H1 (cell line): ENCODE data around the gene KCNK2. TPM values are rescaled to one million over a fixed set of nuclear protein-coding genes. Genes with fewer than 3 reads are reported as not detected.

ENCODE experiments used
- CTCF ChIA-PET: fragments of 300-600 bp; sonication (Branson Sonifier 250); formaldehyde crosslinking; loops from one replicate; lab custom pipeline; 2021; ENCODE audit not compliant: partially characterized antibody; lab: Charles Lee
- POLR2A ChIA-PET: fragments of 300-600 bp; sonication (Branson Sonifier 250); formaldehyde crosslinking; loops from one replicate; lab custom pipeline; 2021; ENCODE audit warnings: inconsistent platforms; ENCODE audit not compliant: partially characterized antibody; lab: Charles Lee
- DNase-seq, 2 experiments: peaks; one replicate each; pipeline versions ENCODE4 v3.0.0 to v3.0.0-alpha.2; 2010 to 2022; ENCODE audit warnings: low spot score in 2 of 2, low read depth in 1 of 2, mixed read lengths in 1 of 2
- FAIRE-seq: peaks from 2 replicates; lab custom pipeline; 2011; peaks lifted over from hg19 to GRCh38; lab: Jason Lieb, UNC
- H2AFZ ChIP-seq: 2 replicates; pipeline ENCODE4 v1.8.1; 2012; ENCODE audit warnings: low read length, inconsistent platforms
- H2AK5ac ChIP-seq: 2 replicates; pipeline ENCODE4 v1.6.1; 2013; ENCODE audit warnings: low read depth, low read length
- H2BK120ac ChIP-seq: replicated peaks from 2 replicates; pipeline ENCODE3; 2013; ENCODE audit warnings: low read depth, low read length, inconsistent platforms
- H2BK12ac ChIP-seq: 2 replicates; pipeline ENCODE4 v1.6.1; 2013; ENCODE audit warnings: low read depth, low read length
- H2BK15ac ChIP-seq: 2 replicates; pipeline ENCODE4 v1.6.1; 2013; ENCODE audit warnings: low read length
- H2BK20ac ChIP-seq: 2 replicates; pipeline ENCODE4 v1.6.1; 2013; ENCODE audit warnings: low read length
- H2BK5ac ChIP-seq: 2 replicates; pipeline ENCODE4 v1.6.1; 2013; ENCODE audit warnings: low read depth, low read length
- H3K14ac ChIP-seq: 2 replicates; pipeline ENCODE4 v1.6.1; 2013; ENCODE audit warnings: inconsistent platforms; ENCODE audit not compliant: insufficient read length
- H3K18ac ChIP-seq: 2 replicates; pipeline ENCODE4 v1.6.1; 2013; ENCODE audit warnings: low read length; ENCODE audit errors: extremely low read depth
- H3K23ac ChIP-seq: 2 replicates; pipeline ENCODE4 v1.6.1; 2013; ENCODE audit warnings: inconsistent platforms; ENCODE audit not compliant: insufficient read length
- H3K23me2 ChIP-seq: 2 replicates; pipeline ENCODE4 v1.6.1; 2013; ENCODE audit warnings: low read depth, low read length
- H3K27ac ChIP-seq: 2 replicates; pipeline ENCODE4 v1.6.1; 2011; ENCODE audit warnings: low read depth, low read length, inconsistent platforms
- H3K27me3 ChIP-seq, 4 experiments: replicated peaks in 1 of 4; 1 replicate in 1 of 4; 2 replicates in 3 of 4; pipeline versions ENCODE4 v1.6.1 to v1.8.1; 2011 to 2013; ENCODE audit warnings: low read length in 3 of 4, mild to moderate bottlenecking in 3 of 4, inconsistent platforms in 2 of 4, mixed read lengths in 2 of 4, moderate library complexity in 1 of 4; ENCODE audit not compliant: control insufficient read depth in 3 of 4, insufficient read depth in 3 of 4; ENCODE audit errors: extremely low read depth in 1 of 4
- H3K36me3 ChIP-seq, 4 experiments: 2 replicates each; pipeline versions ENCODE4 v1.6.1 to v1.8.1; 2011 to 2013; ENCODE audit warnings: mild to moderate bottlenecking in 4 of 4, low read length in 3 of 4, moderate library complexity in 2 of 4, control low read depth in 1 of 4, inconsistent platforms in 1 of 4; ENCODE audit not compliant: insufficient read depth in 4 of 4, control insufficient read depth in 2 of 4
- H3K4ac ChIP-seq: replicated peaks from 2 replicates; pipeline ENCODE3; 2013; ENCODE audit warnings: low read length, low read depth, mixed read lengths, inconsistent platforms; ENCODE audit not compliant: insufficient read length
- H3K4me1 ChIP-seq, 4 experiments: replicated peaks in 1 of 4; 1 replicate in 1 of 4; 2 replicates in 3 of 4; pipeline versions ENCODE4 v1.6.1 to v1.8.1; 2011 to 2013; ENCODE audit warnings: low read length in 3 of 4, inconsistent platforms in 2 of 4, mixed read lengths in 1 of 4; ENCODE audit not compliant: insufficient read depth in 4 of 4, control insufficient read depth in 3 of 4
- H3K4me2 ChIP-seq, 2 experiments: 2 replicates each; pipeline versions ENCODE4 v1.6.1 to v1.8.1; 2011 to 2013; ENCODE audit warnings: low read depth in 2 of 2, low read length in 2 of 2, control low read depth in 1 of 2, inconsistent platforms in 1 of 2, mild to moderate bottlenecking in 1 of 2; ENCODE audit not compliant: insufficient read depth in 1 of 2
- H3K4me3 ChIP-seq, 4 experiments: fragments of 200-600, 300-600 bp in 1 of 4; sonication (generic), shearing (Covaris generic), sonication (Bioruptor Twin) in 1 of 4; 2 replicates each; pipeline versions ENCODE4 v1.5.1 to v1.8.1; 2011 to 2016; ENCODE audit warnings: low read length in 4 of 4, low read depth in 3 of 4, control low read depth in 2 of 4, inconsistent platforms in 2 of 4, mild to moderate bottlenecking in 2 of 4, mixed read lengths in 1 of 4, moderate library complexity in 1 of 4; ENCODE audit not compliant: insufficient read depth in 2 of 4; ENCODE audit errors: extremely low read depth in 1 of 4
- H3K56ac ChIP-seq: replicated peaks from 2 replicates; pipeline ENCODE3; 2013; ENCODE audit warnings: low read depth, mild to moderate bottlenecking, mixed read lengths, low read length, inconsistent platforms; ENCODE audit not compliant: insufficient read length
- H3K79me1 ChIP-seq: 2 replicates; pipeline ENCODE4 v1.6.1; 2013; ENCODE audit warnings: low read depth, low read length, control low read depth
- H3K79me2 ChIP-seq, 2 experiments: 2 replicates each; pipeline versions ENCODE4 v1.6.1 to v1.8.1; 2012 to 2013; ENCODE audit warnings: low read length in 2 of 2, mild to moderate bottlenecking in 2 of 2, inconsistent platforms in 1 of 2; ENCODE audit not compliant: insufficient read depth in 2 of 2, control insufficient read depth in 1 of 2
- H3K9ac ChIP-seq, 4 experiments: replicated peaks in 1 of 4; 1 replicate in 1 of 4; 2 replicates in 3 of 4; pipeline versions ENCODE4 v1.6.1 to v1.8.1; 2011 to 2013; ENCODE audit warnings: low read depth in 3 of 4, low read length in 3 of 4, control low read depth in 2 of 4, mild to moderate bottlenecking in 2 of 4, moderate library complexity in 2 of 4, inconsistent platforms in 1 of 4; ENCODE audit errors: extremely low read depth in 1 of 4
- H3K9me3 ChIP-seq, 2 experiments: 2 replicates each; pipeline versions ENCODE4 v1.6.1 to v1.8.1; 2012 to 2013; ENCODE audit warnings: mild to moderate bottlenecking in 2 of 2, moderate library complexity in 2 of 2, control low read depth in 1 of 2, inconsistent platforms in 1 of 2, low read depth in 1 of 2, low read length in 1 of 2, mixed read lengths in 1 of 2; ENCODE audit not compliant: insufficient read depth in 2 of 2
- H4K20me1 ChIP-seq, 2 experiments: replicated peaks in 1 of 2; 2 replicates each; pipeline versions ENCODE3 to v1.8.1; 2011 to 2013; ENCODE audit warnings: inconsistent platforms in 2 of 2, low read length in 2 of 2, mild to moderate bottlenecking in 1 of 2; ENCODE audit not compliant: insufficient read depth in 2 of 2, control insufficient read depth in 1 of 2
- H4K5ac ChIP-seq: 2 replicates; pipeline ENCODE4 v1.6.1; 2013; ENCODE audit warnings: low read length, low read depth, mixed read lengths, inconsistent platforms; ENCODE audit not compliant: insufficient read length
- H4K8ac ChIP-seq: 2 replicates; pipeline ENCODE4 v1.8.0; 2013; ENCODE audit warnings: mild to moderate bottlenecking, moderate library complexity, low read length, inconsistent platforms; ENCODE audit not compliant: insufficient read depth; ENCODE audit errors: extremely low read depth
- H4K91ac ChIP-seq: replicated peaks from 2 replicates; pipeline ENCODE3; 2013; ENCODE audit warnings: low read length, mixed read lengths, inconsistent platforms; ENCODE audit not compliant: insufficient read length
- CTBP2 ChIP-seq: IDR thresholded peaks from 2 replicates; pipeline ENCODE4 v1.7.0; 2011; ENCODE audit warnings: borderline replicate concordance, mild to moderate bottlenecking, moderate library complexity, mixed read lengths, low read length; ENCODE audit not compliant: insufficient read depth, insufficient read length
- GTF2F1 ChIP-seq: IDR thresholded peaks from 2 replicates; pipeline ENCODE4 v1.6.1; 2012; ENCODE audit warnings: low read depth, low read length, improper control_type of control experiment, borderline replicate concordance
- HDAC2 ChIP-seq, 2 experiments: fragments of 300-600 bp in 1 of 2; sonication (generic) in 1 of 2; IDR thresholded peaks; 2 replicates each; pipeline ENCODE4 v1.6.1; 2011 to 2012; ENCODE audit warnings: low read depth in 2 of 2, low read length in 2 of 2, mild to moderate bottlenecking in 2 of 2, moderate library complexity in 2 of 2, borderline replicate concordance in 1 of 2, inconsistent platforms in 1 of 2
- KDM1A ChIP-seq: fragments of 200-600, 300-600 bp; sonication (generic); IDR thresholded peaks from 2 replicates; pipeline ENCODE4 v1.7.1; 2016; ENCODE audit warnings: mild to moderate bottlenecking, low read length, borderline replicate concordance
- NRF1 ChIP-seq: IDR thresholded peaks from 2 replicates; pipeline ENCODE4 v1.6.1; 2011; ENCODE audit warnings: mild to moderate bottlenecking, low read depth, low read length, improper control_type of control experiment
- RAD21 ChIP-seq, 2 experiments: IDR thresholded peaks in 1 of 2; conservative IDR thresholded peaks in 1 of 2; 2 replicates each; pipeline ENCODE4 v1.6.1; 2011; ENCODE audit warnings: low read depth in 2 of 2, low read length in 2 of 2, improper control_type of control experiment in 1 of 2, inconsistent platforms in 1 of 2, mild to moderate bottlenecking in 1 of 2, moderate library complexity in 1 of 2
- TBP ChIP-seq: IDR thresholded peaks from 2 replicates; pipeline ENCODE4 v1.6.1; 2011; ENCODE audit warnings: low read depth, low read length, improper control_type of control experiment
- YY1 ChIP-seq: IDR thresholded peaks from 2 replicates; pipeline ENCODE4 v1.6.1; 2011; ENCODE audit warnings: low read depth, mild to moderate bottlenecking, low read length
- ZNF274 ChIP-seq: IDR thresholded peaks from 2 replicates; pipeline ENCODE4 v1.7.0; 2012; ENCODE audit warnings: low read length, borderline replicate concordance; ENCODE audit errors: extremely low read depth
- polyA plus RNA-seq, 7 experiments: library from polyadenylated mRNA; depleted of rRNA in 3 of 7; stranded (reverse) in 5 of 7; unstranded in 2 of 7; fragments of >200 nt in 5 of 7; fragments of 200-250 nt in 2 of 7; gene quantifications; 1 replicate in 5 of 7; 2 replicates in 1 of 7; 4 replicates in 1 of 7; pipeline versions ENCODE4 v1.2.1 to v1.2.3, GENCODE V29; 2011 to 2013; ENCODE audit warnings: missing spikeins in 2 of 7, mixed read lengths in 2 of 7
- total RNA-seq: library from RNA; stranded (reverse); fragmentation: NEBNext Ultra II Directional; extraction: Animal tissue kit (Norgen Biotek cat#: 25700); gene quantifications from 2 replicates; pipeline ENCODE4 v1.2.1, GENCODE V29; 2021
- TF ChIP-seq, protein P1 (sequence below), 3 experiments: IDR thresholded peaks; 1 replicate in 2 of 3; 2 replicates in 1 of 3; pipeline versions ENCODE4 v1.5.1 to v1.6.1; 2011; ENCODE audit warnings: low read length in 3 of 3, mild to moderate bottlenecking in 3 of 3, inconsistent platforms in 2 of 3, low read depth in 1 of 3, moderate library complexity in 1 of 3; ENCODE audit not compliant: insufficient read depth in 1 of 3; ENCODE audit errors: control extremely low read depth in 1 of 3

The KCNK2 gene
- total and polyA plus RNA-seq, 2 of the 8 experiments (the other 6 are each of a cell fraction or from before 2014, with no cell fraction given) = 0.59 to 1.2 TPM

DNA sequence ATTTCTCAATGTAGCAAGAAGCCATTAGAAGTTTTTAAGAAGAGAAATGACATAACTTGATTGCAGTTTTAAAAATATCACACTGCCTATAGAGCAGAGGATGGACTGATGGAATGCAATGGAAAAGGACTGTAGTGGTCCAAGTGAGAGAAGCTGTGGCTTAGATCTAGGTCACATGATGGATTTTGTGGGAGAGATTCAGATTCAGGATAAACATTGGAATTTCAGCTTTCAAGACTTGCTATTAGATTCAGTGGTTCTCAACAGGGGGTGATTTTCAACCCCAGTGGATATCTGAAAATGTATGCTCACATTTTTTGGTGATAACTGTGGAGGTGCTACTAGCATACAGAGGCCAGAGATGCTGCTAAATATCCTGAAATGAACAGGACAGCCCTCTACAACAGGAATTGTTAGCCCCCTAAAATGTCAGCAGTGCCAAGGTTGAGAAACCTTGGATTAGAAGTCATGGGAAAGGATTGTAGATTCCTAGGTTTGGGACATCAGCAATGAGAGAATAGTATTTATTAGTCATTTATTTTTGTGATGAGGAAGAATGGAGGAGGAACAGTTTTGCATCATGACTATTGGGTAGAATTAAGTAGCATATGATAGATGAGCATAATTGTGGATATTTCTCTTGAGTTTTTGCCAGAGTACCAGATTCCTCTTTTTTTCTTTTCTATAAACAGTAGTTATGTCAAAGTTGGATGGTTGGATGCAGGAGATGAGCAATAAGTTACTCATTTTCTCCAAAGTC is 30.1 kb upstream of the KCNK2 start:
- ChIA-PET CTCF (interaction anchor here (0.7 to 1.0 kb wide), 2 partner anchors 19 to 474 kb away, joined by 3 read pairs; no protein-coding TSS in a partner anchor), POLR2A (no interaction called here)
- no peak overlapping the region for H3K9ac ChIP-seq
- TF ChIP-seq RAD21 (IDR thresholded peaks at IDR 0.05 in 1 of 2, conservative IDR thresholded peaks at IDR 0.05 in 1 of 2; ENCODE audit: low read depth in 2 of 2, low read length in 2 of 2) = no peak
- TF ChIP-seq GTF2F1 = no peak
- no peak for TF ChIP-seq KDM1A
- TF ChIP-seq NRF1 = no peak
- no peak for TF ChIP-seq HDAC2 (IDR thresholded peaks at IDR 0.05; ENCODE audit: borderline replicate concordance in 1 of 2, low read depth in 2 of 2, low read length in 2 of 2)
- no peak for TF ChIP-seq TBP
- TF ChIP-seq CTBP2 = no peak
- TF ChIP-seq YY1 = no peak
- TF ChIP-seq ZNF274 = no peak
- TF ChIP-seq, protein P1, sequence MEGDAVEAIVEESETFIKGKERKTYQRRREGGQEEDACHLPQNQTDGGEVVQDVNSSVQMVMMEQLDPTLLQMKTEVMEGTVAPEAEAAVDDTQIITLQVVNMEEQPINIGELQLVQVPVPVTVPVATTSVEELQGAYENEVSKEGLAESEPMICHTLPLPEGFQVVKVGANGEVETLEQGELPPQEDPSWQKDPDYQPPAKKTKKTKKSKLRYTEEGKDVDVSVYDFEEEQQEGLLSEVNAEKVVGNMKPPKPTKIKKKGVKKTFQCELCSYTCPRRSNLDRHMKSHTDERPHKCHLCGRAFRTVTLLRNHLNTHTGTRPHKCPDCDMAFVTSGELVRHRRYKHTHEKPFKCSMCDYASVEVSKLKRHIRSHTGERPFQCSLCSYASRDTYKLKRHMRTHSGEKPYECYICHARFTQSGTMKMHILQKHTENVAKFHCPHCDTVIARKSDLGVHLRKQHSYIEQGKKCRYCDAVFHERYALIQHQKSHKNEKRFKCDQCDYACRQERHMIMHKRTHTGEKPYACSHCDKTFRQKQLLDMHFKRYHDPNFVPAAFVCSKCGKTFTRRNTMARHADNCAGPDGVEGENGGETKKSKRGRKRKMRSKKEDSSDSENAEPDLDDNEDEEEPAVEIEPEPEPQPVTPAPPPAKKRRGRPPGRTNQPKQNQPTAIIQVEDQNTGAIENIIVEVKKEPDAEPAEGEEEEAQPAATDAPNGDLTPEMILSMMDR (IDR thresholded peaks at IDR 0.05; ENCODE audit: control extremely low read depth in 1 of 3, insufficient read depth in 1 of 3, low read depth in 1 of 3, low read length in 3 of 3) = no peak

More for the DNA sequence above, 30.1 kb upstream of the KCNK2 start:
- Histone ChIP-seq H3K23ac (no peak overlapping the region), H3K4me3 (no peak overlapping the region), H2BK5ac (no peak overlapping the region), H3K79me2 (no peaks in the 10 kb centered on the region), H2BK12ac (no peak overlapping the region), H3K18ac (no peak overlapping the region), H3K27ac (no peak overlapping the region), H3K9me3 (no peaks in the 10 kb centered on the region), H3K4me1 (peaks cover 0 to 11% (median 5%) of the 10 kb centered on the region in 4 experiments; a peak in 3 of 7 replicates), H4K91ac (no peak overlapping the region), H2AK5ac (no peak overlapping the region), H3K4ac (no peak overlapping the region), H2AFZ (no peak overlapping the region), H3K14ac (no peak overlapping the region), H3K4me2 (no peak overlapping the region), H3K36me3 (no peaks in the 10 kb centered on the region), H4K8ac (no peak overlapping the region), H2BK20ac (no peak overlapping the region), H3K56ac (no peak overlapping the region), H4K20me1 (no peaks in the 10 kb centered on the region), H3K27me3 (no peaks in the 10 kb centered on the region), H3K23me2 (no peaks in the 10 kb centered on the region), H2BK120ac (no peak overlapping the region), H3K79me1 (no peaks in the 10 kb centered on the region), H4K5ac (no peak overlapping the region), H2BK15ac (no peak overlapping the region)
- DNase-seq (no peak), FAIRE-seq (no peak)
